Mononuclear cell (primary cell): Measurements from ENCODE around the gene KRT28. TPM values are rescaled to one million over a fixed set of nuclear protein-coding genes. Genes with fewer than 3 reads are reported as not detected.

Experiments
- H3K27me3 ChIP-seq: 2 replicates; pipeline ENCODE4 v1.6.0; 2011; ENCODE audit warnings: low read length, control low read depth; ENCODE audit not compliant: insufficient read depth
- H3K4me1 ChIP-seq: 2 replicates; pipeline ENCODE4 v1.5.1; 2011; ENCODE audit warnings: mild to moderate bottlenecking, low read length, control low read depth; ENCODE audit not compliant: insufficient read depth
- H3K4me3 ChIP-seq: 2 replicates; pipeline ENCODE4 v1.5.1; 2011; ENCODE audit warnings: mild to moderate bottlenecking, low read length, moderate library complexity
- H3K9me3 ChIP-seq: 2 replicates; pipeline ENCODE4 v1.5.1; 2011; ENCODE audit warnings: low read depth, mild to moderate bottlenecking, control low read depth, low read length
- total RNA-seq: library from RNA; depleted of rRNA; stranded (reverse); fragments of >200 nt; gene quantifications from one replicate; pipeline ENCODE4 v1.2.3, GENCODE V29; 2012

KRT28 gene
- total RNA-seq, 1 donor: not detected

GRCh38 chr17:40809721-40810421, 10.1 kb upstream of the KRT28 start:
- no peaks in the 10 kb centered on the region for H3K9me3 ChIP-seq
- H3K4me1 ChIP-seq: no peaks in the 10 kb centered on the region
- no peak overlapping the region for H3K4me3 ChIP-seq
- peaks cover 86% of the 10 kb centered on the region for H3K27me3 ChIP-seq

GRCh38 chr17:40806131-40806530, 6.4 kb upstream of the KRT28 start:
- Histone ChIP-seq H3K4me3 (no peak overlapping the region), H3K27me3 (peaks cover 84% of the 10 kb centered on the region), H3K9me3 (no peaks in the 10 kb centered on the region), H3K4me1 (no peaks in the 10 kb centered on the region)

- Histone ChIP-seq H3K4me1 (no peaks in the 10 kb centered on the region), H3K27me3 (peaks cover 76% of the 10 kb centered on the region), H3K4me3 (no peak overlapping the region), H3K9me3 (no peaks in the 10 kb centered on the region)
These were observed 3.9 kb upstream of the KRT28 start for GRCh38 chr17:40803617-40804082.

GRCh38 chr17:40801157-40801556, 1.4 kb upstream of the KRT28 start:
- peaks cover 68% of the 10 kb centered on the region for H3K27me3 ChIP-seq
- no peak overlapping the region for H3K4me3 ChIP-seq
- no peaks in the 10 kb centered on the region for H3K9me3 ChIP-seq
- H3K4me1 ChIP-seq: no peaks in the 10 kb centered on the region

- Histone ChIP-seq H3K9me3 (no peaks in the 10 kb centered on the region), H3K4me3 (no peak overlapping the region), H3K4me1 (no peaks in the 10 kb centered on the region), H3K27me3 (peaks cover 66% of the 10 kb centered on the region)
These were observed 622 bp upstream of the KRT28 start for GRCh38 chr17:40800381-40800780.

- Histone ChIP-seq H3K4me3 (no peak overlapping the region), H3K4me1 (no peaks in the 10 kb centered on the region), H3K27me3 (peaks cover 44% of the 10 kb centered on the region), H3K9me3 (no peaks in the 10 kb centered on the region)
These were observed 2.9 kb downstream of the KRT28 start for GRCh38 chr17:40796846-40797245.

GRCh38 chr17:40795019-40795667, 4.6 kb downstream of the KRT28 start:
- H3K4me1 ChIP-seq: no peaks in the 10 kb centered on the region
- peaks cover 30% of the 10 kb centered on the region for H3K27me3 ChIP-seq
- H3K4me3 ChIP-seq: no peak overlapping the region
- no peaks in the 10 kb centered on the region for H3K9me3 ChIP-seq

- Histone ChIP-seq H3K9me3 (no peaks in the 10 kb centered on the region), H3K27me3 (peaks cover 24% of the 10 kb centered on the region), H3K4me1 (no peaks in the 10 kb centered on the region), H3K4me3 (no peak overlapping the region)
These were observed 5.3 kb downstream of the KRT28 start for GRCh38 chr17:40794466-40794865.

- no peaks in the 10 kb centered on the region for H3K9me3 ChIP-seq
- peaks cover 21% of the 10 kb centered on the region for H3K27me3 ChIP-seq
- H3K4me1 ChIP-seq: no peaks in the 10 kb centered on the region
- no peak overlapping the region for H3K4me3 ChIP-seq
These were observed 5.9 kb downstream of the KRT28 start for GRCh38 chr17:40793832-40794231.

- no peaks in the 10 kb centered on the region for H3K4me1 ChIP-seq
These were observed 7.8 kb downstream of the KRT28 start for GRCh38 chr17:40791787-40792436.

GRCh38 chr17:40791111-40791510, 8.6 kb downstream of the KRT28 start:
- peaks cover 9% of the 10 kb centered on the region for H3K27me3 ChIP-seq

More at GRCh38 chr17:40791787-40792436, 7.8 kb downstream of the KRT28 start:
- Histone ChIP-seq H3K9me3 (no peaks in the 10 kb centered on the region), H3K4me3 (no peak overlapping the region), H3K27me3 (peaks cover 12% of the 10 kb centered on the region)

GRCh38 chr17:40782450-40782849, 17.3 kb downstream of the KRT28 start, which contains the start of gene KRT27:
Gene KRT27, minus strand, starts transcription at chr17:40782550. Its CDS starts 57 bp downstream, at chr17:40782493.
- no peak within 1 kb of the TSS for H3K4me3 ChIP-seq
- H3K27me3 ChIP-seq: peaks cover 31% of the 10 kb centered on the region
- H3K9me3 ChIP-seq: no peaks in the 10 kb centered on the region
- H3K4me1 ChIP-seq: no peaks in the 10 kb centered on the region

More at GRCh38 chr17:40791111-40791510, 8.6 kb downstream of the KRT28 start:
- H3K4me3 ChIP-seq: no peak overlapping the region
- no peaks in the 10 kb centered on the region for H3K9me3 ChIP-seq
- no peaks in the 10 kb centered on the region for H3K4me1 ChIP-seq

- peaks cover 41% of the 10 kb centered on the region for H3K27me3 ChIP-seq
- H3K9me3 ChIP-seq: no peaks in the 10 kb centered on the region
- no peaks in the 10 kb centered on the region for H3K4me1 ChIP-seq
- H3K4me3 ChIP-seq: no peak overlapping the region
These were observed 20.4 kb downstream of the KRT28 start for GRCh38 chr17:40779181-40779909.

- Histone ChIP-seq H3K27me3 (peaks cover 46% of the 10 kb centered on the region), H3K9me3 (no peaks in the 10 kb centered on the region), H3K4me3 (no peak overlapping the region), H3K4me1 (no peaks in the 10 kb centered on the region)
These were observed 21.3 kb downstream of the KRT28 start for GRCh38 chr17:40778461-40778860.

- H3K9me3 ChIP-seq: no peaks in the 10 kb centered on the region
- peaks cover 46% of the 10 kb centered on the region for H3K27me3 ChIP-seq
- H3K4me3 ChIP-seq: no peak overlapping the region
- no peaks in the 10 kb centered on the region for H3K4me1 ChIP-seq
These were observed 21.8 kb downstream of the KRT28 start for GRCh38 chr17:40777971-40778370.
